ENCODE results near the gene TNRC6A.

GRCh38 chr16:24717411-24717810 is 12.0 kb upstream of the TNRC6A start:
- TF ChIP-seq EP300 (IDR thresholded peaks at IDR 0.05) (no peak), CTCF (IDR thresholded peaks at IDR 0.05) (no peak), POLR2A (IDR thresholded peaks at IDR 0.05) (no peak)

Measured in upper lobe of left lung (tissue), 4 donors.